PC-3 (cell line): ENCODE data around the gene ASAP3. TPM values are rescaled to one million over a fixed set of nuclear protein-coding genes. Genes with fewer than 3 reads are reported as not detected.
"Not testable (repeated sequence)": the region's sequence is repeated elsewhere in the genome, so short reads cannot be mapped to it uniquely, and the experiment has no call there.

Experiments
- ATAC-seq: fragments of 200-7000 bp; cut with Tn5 transposase; 2 replicates; pipeline ENCODE4 v1.9.1; 2020; ENCODE audit warnings: mild to moderate bottlenecking, moderate library complexity
- BruUV-seq: library from RNA; stranded (reverse); fragments of 400-500 nt; replicated peaks from 2 replicates; lab custom pipeline; 2021; lab: Mats Ljungman, UMichigan
- CTCF ChIA-PET: fragments of 300-600 bp; sonication (Branson Sonifier 250); formaldehyde crosslinking; loops from one replicate; lab custom pipeline; 2022; ENCODE audit warnings: antibody characterized with exemption; lab: Charles Lee
- POLR2A ChIA-PET: fragments of 300-600 bp; sonication (Branson Sonifier 250); formaldehyde crosslinking; loops from one replicate; lab custom pipeline; 2022; ENCODE audit warnings: antibody characterized with exemption; ENCODE audit not compliant: unreplicated experiment; lab: Charles Lee
- DNase-seq: peaks from one replicate; pipeline ENCODE4 v3.0.0-alpha.2; 2015
- H2AFZ ChIP-seq: fragments of 300-600 bp; sonication (generic); 2 replicates; pipeline ENCODE4 v1.6.0; 2016; ENCODE audit warnings: antibody characterized with exemption, low read length
- H3F3A ChIP-seq: fragments of 300-600 bp; sonication (generic); one replicate; pipeline ENCODE4 v1.6.0; 2017; ENCODE audit warnings: antibody characterized with exemption, low read length, control low read depth, mild to moderate bottlenecking; ENCODE audit not compliant: unreplicated experiment
- H3K27ac ChIP-seq: fragments of 300-600 bp; sonication (generic); 2 replicates; pipeline ENCODE4 v1.5.1; 2016; ENCODE audit warnings: mild to moderate bottlenecking, low read length
- H3K27me3 ChIP-seq: fragments of 300-600 bp; sonication (generic); 2 replicates; pipeline ENCODE4 v1.6.1; 2016; ENCODE audit warnings: low read length, mixed read lengths
- H3K36me3 ChIP-seq: fragments of 300-600 bp; sonication (generic); 2 replicates; pipeline ENCODE4 v1.6.1; 2016; ENCODE audit warnings: low read depth, mixed run types, low read length, mixed read lengths
- H3K4me1 ChIP-seq: fragments of 300-600 bp; sonication (generic); 2 replicates; pipeline ENCODE4 v1.5.1; 2016; ENCODE audit warnings: low read length; ENCODE audit not compliant: insufficient read depth
- H3K4me2 ChIP-seq: fragments of 300-600 bp; sonication (generic); 2 replicates; pipeline ENCODE4 v1.6.0; 2016; ENCODE audit warnings: low read length
- H3K4me3 ChIP-seq: fragments of 300-600 bp; sonication (generic); 2 replicates; pipeline ENCODE4 v1.5.1; 2016; ENCODE audit warnings: mild to moderate bottlenecking, low read length, mixed read lengths
- H3K79me2 ChIP-seq: fragments of 300-600 bp; sonication (generic); 2 replicates; pipeline ENCODE4 v1.6.1; 2017; ENCODE audit warnings: low read length, mixed read lengths
- H3K9ac ChIP-seq: fragments of 300-600 bp; sonication (generic); 2 replicates; pipeline ENCODE4 v1.6.0; 2016; ENCODE audit warnings: mild to moderate bottlenecking, low read length
- H3K9me2 ChIP-seq: fragments of 300-600 bp; sonication (generic); replicated peaks from 2 replicates; pipeline ENCODE4 v1.6.1; 2016; ENCODE audit warnings: mixed run types, low read length, mixed read lengths
- H3K9me3 ChIP-seq: fragments of 300-600 bp; sonication (generic); 2 replicates; pipeline ENCODE4 v1.6.1; 2016; ENCODE audit warnings: low read length, mixed read lengths
- H4K20me1 ChIP-seq: fragments of 300-600 bp; sonication (generic); 2 replicates; pipeline ENCODE4 v1.6.1; 2016; ENCODE audit warnings: low read length, mixed read lengths
- EZH2 ChIP-seq: fragments of 300-600 bp; sonication (generic); IDR thresholded peaks from one replicate; pipeline ENCODE4 v1.6.1; 2017; ENCODE audit warnings: antibody characterized with exemption, mild to moderate bottlenecking, low read length; ENCODE audit not compliant: unreplicated experiment
- EZH2phosphoT487 ChIP-seq: fragments of 300-600 bp; sonication (generic); IDR thresholded peaks from 2 replicates; pipeline ENCODE4 v1.6.1; 2018; ENCODE audit warnings: mild to moderate bottlenecking, antibody characterized with exemption, low read length, borderline replicate concordance
- intact Hi-C: fragments of 100-400 bp; cut with micrococcal nuclease; formaldehyde crosslinking; loops from 2 replicates; pipeline ENCODE4 v1.9.0; 2023
- total RNA-seq: library from RNA; depleted of rRNA; stranded (reverse); fragments of >200 nt; gene quantifications from 2 replicates; pipeline ENCODE4 v1.2.3, GENCODE V29; 2014
- TF ChIP-seq, protein P1 (sequence below): fragments of 300-600 bp; sonication (generic); conservative IDR thresholded peaks from 2 replicates; pipeline ENCODE4 v1.5.1; 2017; ENCODE audit warnings: antibody characterized with exemption, low read depth, mild to moderate bottlenecking, low read length

Gene ASAP3
- total RNA-seq, 1 experiment from 2014 or later: 12.8 TPM

- no peaks in the 10 kb centered on the region for H3K9me3 ChIP-seq
- no peaks in the 10 kb centered on the region for H4K20me1 ChIP-seq
- no peaks in the 10 kb centered on the region for H3K4me1 ChIP-seq
- no peak overlapping the region for H3K4me2 ChIP-seq
- no peaks in the 10 kb centered on the region for H3K27me3 ChIP-seq
- BruUV-seq: no TSS peak
- H3K27ac ChIP-seq: no peak overlapping the region
- H3K4me3 ChIP-seq: no peak overlapping the region
- DNase-seq (no peak), ATAC-seq (no peak)
- H3K9me2 ChIP-seq: no peaks in the 10 kb centered on the region
- no peak overlapping the region for H3K9ac ChIP-seq
- ChIA-PET CTCF (no interaction called here), POLR2A (no interaction called here)
- H3F3A ChIP-seq: no peaks in the 10 kb centered on the region
- intact Hi-C loops: no loop called here
- H2AFZ ChIP-seq: no peak overlapping the region
- no peaks in the 10 kb centered on the region for H3K36me3 ChIP-seq
- H3K79me2 ChIP-seq: no peaks in the 10 kb centered on the region
- TF ChIP-seq EZH2phosphoT487 (no peak), EZH2 (no peak)
- TF ChIP-seq, protein P1, sequence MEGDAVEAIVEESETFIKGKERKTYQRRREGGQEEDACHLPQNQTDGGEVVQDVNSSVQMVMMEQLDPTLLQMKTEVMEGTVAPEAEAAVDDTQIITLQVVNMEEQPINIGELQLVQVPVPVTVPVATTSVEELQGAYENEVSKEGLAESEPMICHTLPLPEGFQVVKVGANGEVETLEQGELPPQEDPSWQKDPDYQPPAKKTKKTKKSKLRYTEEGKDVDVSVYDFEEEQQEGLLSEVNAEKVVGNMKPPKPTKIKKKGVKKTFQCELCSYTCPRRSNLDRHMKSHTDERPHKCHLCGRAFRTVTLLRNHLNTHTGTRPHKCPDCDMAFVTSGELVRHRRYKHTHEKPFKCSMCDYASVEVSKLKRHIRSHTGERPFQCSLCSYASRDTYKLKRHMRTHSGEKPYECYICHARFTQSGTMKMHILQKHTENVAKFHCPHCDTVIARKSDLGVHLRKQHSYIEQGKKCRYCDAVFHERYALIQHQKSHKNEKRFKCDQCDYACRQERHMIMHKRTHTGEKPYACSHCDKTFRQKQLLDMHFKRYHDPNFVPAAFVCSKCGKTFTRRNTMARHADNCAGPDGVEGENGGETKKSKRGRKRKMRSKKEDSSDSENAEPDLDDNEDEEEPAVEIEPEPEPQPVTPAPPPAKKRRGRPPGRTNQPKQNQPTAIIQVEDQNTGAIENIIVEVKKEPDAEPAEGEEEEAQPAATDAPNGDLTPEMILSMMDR: no peak
Measured at GRCh38 chr1:23506376-23507107, 22.6 kb upstream of the ASAP3 start.

DNA sequence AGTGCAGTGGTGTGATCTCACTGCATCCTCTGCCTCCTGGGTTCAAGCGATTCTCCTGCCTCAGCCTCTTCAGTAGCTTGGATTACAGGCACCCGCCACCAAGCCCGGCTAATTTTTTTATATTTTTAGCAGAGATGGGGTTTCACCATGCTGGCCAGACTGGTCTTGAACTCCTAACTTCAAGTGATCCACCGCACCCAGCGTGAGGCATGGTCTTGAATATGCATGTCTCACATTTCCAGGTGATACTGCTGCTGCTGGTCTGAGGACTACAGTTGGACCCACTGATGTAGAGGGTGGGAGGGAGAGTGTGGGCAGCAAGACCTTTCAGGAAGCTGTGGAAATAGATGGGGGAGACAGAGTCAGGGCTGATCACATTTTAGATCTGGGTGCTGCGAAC is 21.9 kb upstream of the ASAP3 start:
- H3K9ac ChIP-seq: no peak overlapping the region
- no peaks in the 10 kb centered on the region for H4K20me1 ChIP-seq
- ChIA-PET POLR2A (no interaction called here), CTCF (no interaction called here)
- TF ChIP-seq EZH2phosphoT487 (no peak), EZH2 (no peak)
- TF ChIP-seq, protein P1: no peak
- DNase-seq (no peak), ATAC-seq (no peak)
- H3K4me1 ChIP-seq: no peaks in the 10 kb centered on the region
- no peaks in the 10 kb centered on the region for H3K36me3 ChIP-seq
- H3K27me3 ChIP-seq: no peaks in the 10 kb centered on the region
- no peak overlapping the region for H3K4me3 ChIP-seq
- H3K9me2 ChIP-seq: no peaks in the 10 kb centered on the region
- intact Hi-C loops: no loop called here
- no TSS peak for BruUV-seq
- no peaks in the 10 kb centered on the region for H3K79me2 ChIP-seq
- H3K27ac ChIP-seq: no peak overlapping the region
- no peaks in the 10 kb centered on the region for H3F3A ChIP-seq
- H2AFZ ChIP-seq: no peak overlapping the region
- no peak overlapping the region for H3K4me2 ChIP-seq
- H3K9me3 ChIP-seq: no peaks in the 10 kb centered on the region

GRCh38 chr1:23504156-23504555 is 20.2 kb upstream of the ASAP3 start:
- BruUV-seq, DNase-seq, H3K9me2 ChIP-seq, H3F3A ChIP-seq, CTCF ChIA-PET, intact Hi-C loops, ATAC-seq, H3K4me2 ChIP-seq, H4K20me1 ChIP-seq, H3K79me2 ChIP-seq, H2AFZ ChIP-seq, H3K4me3 ChIP-seq, H3K4me1 ChIP-seq, H3K9ac ChIP-seq, H3K27me3 ChIP-seq, POLR2A ChIA-PET, H3K9me3 ChIP-seq, H3K27ac ChIP-seq, H3K36me3 ChIP-seq: not testable (repeated sequence)
